ENCODE data around the gene IER3IP1. TPM values are rescaled to one million over a fixed set of nuclear protein-coding genes. Genes with fewer than 3 reads are reported as not detected.
"Not testable (repeated sequence)": the region's sequence is repeated elsewhere in the genome, so short reads cannot be mapped to it uniquely, and the experiment has no call there.

Gene IER3IP1
- total RNA-seq, 1 donor from 2014 or later: 19.4 TPM

DNA sequence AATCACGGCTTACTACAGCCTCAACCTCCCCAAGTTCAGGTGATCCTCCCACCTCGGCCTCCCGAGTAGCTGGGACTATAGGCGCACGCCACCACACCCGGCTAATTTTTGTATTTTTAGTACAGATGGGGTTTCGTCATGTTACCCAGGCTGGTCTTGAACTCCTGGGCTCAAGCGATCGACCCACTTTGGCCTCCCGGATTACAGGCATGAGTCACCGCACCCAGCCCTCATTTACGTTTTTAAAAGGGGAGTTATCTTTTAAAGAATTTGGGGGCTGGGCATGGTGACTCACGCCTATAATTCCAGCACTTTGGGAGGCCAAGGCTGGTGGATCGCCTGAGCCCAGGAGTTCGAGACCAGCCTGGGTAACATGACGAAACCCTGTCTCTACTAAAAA lies 17.8 kb downstream of the IER3IP1 start:
- DNase-seq: not testable (repeated sequence)

DNA sequence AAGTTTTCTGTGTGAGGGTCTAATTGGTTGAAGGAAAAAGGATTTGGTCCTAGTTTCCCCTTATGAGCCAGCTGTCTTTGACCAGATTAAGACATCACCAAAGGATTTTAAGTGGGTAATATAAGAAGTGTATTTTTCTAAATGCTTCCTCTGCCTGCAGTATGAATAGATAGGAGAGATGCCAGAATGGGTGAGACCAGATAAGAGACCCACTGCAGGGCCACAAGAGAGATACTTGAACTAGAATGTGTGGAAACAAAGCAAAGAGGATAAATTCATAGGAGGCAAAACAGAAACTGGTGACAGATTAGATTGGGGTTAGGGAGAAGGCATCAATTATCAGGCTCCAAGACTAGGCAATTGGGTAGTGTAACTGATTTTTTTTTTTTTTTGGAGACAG lies 24.7 kb downstream of the IER3IP1 start:
- DNase-seq: no peak

GRCh38 chr18:47150824-47151366 lies 25.3 kb downstream of the IER3IP1 start:
- no peak for DNase-seq

DNA sequence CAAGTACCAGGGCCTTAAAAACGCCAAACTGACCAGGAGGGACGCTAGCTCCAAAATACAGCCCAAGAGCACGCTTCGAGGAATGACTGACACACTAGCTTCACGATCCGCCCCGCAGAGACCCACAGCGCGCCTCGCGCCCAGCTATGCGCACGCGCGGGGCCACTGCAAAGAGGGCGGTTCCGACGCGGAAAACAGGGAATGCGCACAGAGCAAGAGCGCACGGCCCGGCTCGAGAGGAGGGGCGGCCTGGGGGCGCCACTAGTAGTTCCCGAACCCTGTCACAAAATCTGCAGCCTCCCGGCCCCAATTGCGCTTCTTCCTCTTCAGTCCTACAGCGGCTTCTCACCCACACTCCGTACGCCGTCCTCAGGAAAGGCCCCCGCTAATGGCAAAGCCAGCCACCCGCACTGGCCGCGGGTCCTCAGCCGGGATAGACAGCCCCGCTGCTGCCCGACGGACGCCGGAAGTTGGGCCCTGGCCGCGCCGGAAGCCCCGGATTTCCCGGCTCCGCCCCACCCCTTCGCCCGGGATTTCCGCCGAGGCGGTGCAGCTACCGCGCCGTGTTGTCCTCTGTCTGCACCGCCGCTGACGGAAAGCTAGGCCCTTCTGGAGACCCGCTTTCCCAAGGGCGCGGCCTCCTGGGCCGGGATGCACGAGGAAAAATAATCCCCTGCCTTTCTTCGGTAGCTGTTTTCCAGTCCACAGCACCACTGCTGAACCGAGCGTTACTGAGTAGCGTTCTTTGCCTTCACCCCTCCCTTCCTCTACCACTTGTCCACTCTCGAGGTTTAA lies 25.9 kb downstream of the IER3IP1 start, which contains the start of gene HDHD2:
Gene HDHD2 (minus strand): TSS at position 472 of the 795 bp plus-strand sequence. CDS start 14,061 bp downstream, outside the sequence.
- peak; percentile 82 for DNase-seq

DNA sequence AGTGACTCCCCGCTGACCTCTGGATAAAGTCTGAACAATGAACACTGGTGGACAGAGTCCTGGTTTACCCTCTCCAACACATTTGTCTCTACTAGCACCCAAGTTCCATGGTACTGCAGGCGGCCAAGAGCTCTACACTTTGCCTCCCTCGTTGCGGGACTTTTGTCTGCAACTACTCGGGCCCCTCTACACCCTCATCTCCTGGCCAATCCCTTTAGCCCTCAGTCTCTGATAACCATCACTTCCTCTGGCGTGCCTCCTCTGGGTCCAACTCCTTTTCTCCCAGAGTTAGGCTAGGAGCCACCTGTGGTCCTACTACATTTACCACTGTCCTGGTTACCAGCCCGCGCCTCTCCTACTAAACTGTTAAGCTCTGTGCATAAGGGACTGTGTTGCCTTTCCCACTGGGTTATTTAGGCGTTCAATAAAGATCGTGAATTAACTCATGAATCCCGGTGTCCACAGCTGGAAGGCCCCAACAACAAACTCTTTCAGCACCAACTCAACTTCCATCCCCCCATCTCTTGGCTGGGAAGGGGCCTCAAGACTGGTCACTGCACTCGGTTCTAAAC lies 26.6 kb downstream of the IER3IP1 start:
- no peak for DNase-seq

GRCh38 chr18:47146206-47146605 lies 30.0 kb downstream of the IER3IP1 start:
- no peak for DNase-seq

- DNase-seq: no peak
These were observed 32.2 kb downstream of the IER3IP1 start for GRCh38 chr18:47143899-47144485.

- no peak for DNase-seq
These were observed 33.0 kb downstream of the IER3IP1 start for GRCh38 chr18:47143153-47143552.

DNA sequence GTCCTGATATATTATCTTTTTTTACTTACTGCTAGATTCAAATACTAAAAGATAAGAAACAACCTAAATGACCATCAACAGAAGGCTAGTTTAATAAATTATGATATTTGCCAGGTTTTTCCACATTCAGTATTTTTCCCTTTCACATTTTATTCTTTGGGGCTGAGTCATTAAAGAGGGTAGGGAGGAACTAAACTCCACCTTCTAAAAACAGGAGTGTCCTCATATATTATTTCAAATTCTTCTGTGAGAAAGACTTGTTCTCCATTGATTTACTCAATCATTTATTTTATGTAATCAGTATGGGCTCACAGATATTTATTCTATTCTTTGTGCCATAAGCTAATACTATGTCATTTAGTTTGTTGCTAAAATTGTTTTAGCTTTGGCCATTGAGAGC lies 34.9 kb downstream of the IER3IP1 start:
- DNase-seq: no peak

DNA sequence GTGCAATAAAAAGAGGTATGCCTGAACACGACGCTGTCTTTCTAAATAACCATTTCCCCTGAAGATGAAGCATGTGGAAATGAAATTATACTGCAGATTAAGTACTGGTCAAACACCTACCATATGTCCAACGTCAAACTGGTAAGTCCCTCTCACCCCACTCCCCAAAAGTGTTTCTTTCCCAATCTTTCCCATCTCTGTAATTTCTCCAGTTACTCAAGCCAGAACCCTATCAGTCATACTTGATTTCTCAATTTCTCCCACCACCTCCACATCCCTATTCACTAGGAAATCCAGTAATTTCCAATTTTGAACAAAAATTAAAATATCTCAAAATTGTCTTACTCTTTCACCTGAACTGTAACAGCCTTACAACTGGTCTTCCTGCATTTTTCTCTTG lies 55.0 kb downstream of the IER3IP1 start:
- no peak for DNase-seq

- no peak for DNase-seq
These were observed 55.7 kb downstream of the IER3IP1 start for GRCh38 chr18:47120428-47120827.

- no peak for DNase-seq
These were observed 57.2 kb downstream of the IER3IP1 start for GRCh38 chr18:47118981-47119380.

- no peak for DNase-seq
These were observed 61.0 kb downstream of the IER3IP1 start for GRCh38 chr18:47115205-47115604.

DNA sequence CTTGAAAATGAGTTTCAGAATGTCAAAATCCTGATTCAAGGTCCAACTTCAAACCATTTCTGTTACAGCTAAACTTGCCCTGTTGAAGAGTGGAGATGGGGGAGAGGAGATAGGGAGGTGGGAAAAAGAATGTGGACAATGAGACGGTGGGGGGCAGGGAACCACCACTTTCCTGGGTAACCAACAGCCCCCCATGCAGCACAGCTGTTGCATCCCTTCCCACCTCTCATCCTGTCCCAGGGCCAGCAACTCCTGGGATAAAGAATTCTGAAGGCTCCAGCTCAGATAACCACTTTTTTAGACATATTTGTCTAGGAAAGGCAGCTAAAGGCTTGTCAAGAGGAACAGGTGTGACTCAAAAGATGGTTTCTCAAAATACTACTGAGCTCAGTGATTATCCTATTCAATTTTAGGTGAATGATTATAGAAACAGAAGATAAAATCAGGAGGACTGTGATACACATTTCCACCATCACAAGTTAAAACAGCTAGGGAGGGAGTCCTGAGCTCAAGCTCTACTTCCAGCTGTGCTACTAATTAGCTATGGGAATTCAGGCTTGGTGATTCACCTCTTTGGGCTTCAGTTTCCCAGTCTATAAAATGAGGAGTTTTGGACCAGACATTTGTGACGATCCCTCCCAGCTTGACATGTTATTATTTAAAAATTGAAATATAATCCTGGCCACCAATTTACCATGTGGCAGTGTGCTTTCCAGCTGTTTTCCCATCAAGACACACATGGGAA lies 62.2 kb downstream of the IER3IP1 start:
- no peak for DNase-seq

GRCh38 chr18:47110492-47111274 lies 65.5 kb downstream of the IER3IP1 start:
- no peak for DNase-seq

DNA sequence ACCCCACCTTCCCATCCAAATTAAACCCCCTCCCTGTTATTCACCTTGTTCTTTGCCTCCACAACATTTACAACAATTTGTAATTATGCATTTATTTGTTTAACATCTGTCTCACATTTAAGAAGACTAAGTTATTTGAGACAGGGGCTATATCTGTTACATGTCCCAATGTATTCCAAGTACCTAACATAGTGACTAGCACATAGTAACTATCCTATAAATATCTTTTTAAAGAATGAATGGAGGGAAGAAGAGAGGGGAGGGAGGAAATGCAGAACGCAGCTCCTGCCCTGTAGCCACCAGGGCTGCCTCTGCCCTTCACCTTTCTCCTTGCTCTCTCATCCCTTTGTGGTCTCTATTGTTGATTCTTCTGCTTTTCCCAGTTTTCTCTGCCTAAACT lies 66.4 kb downstream of the IER3IP1 start:
- no peak for DNase-seq

- no peak for DNase-seq
These were observed 67.2 kb downstream of the IER3IP1 start for GRCh38 chr18:47108998-47109405.

GRCh38 chr18:47108373-47108772 lies 67.8 kb downstream of the IER3IP1 start:
- no peak for DNase-seq

All from dermis blood vessel endothelial cell (primary cell).